Measurements from ENCODE around the gene PCNT.

GRCh38 chr21:46399686-46400085, 75.7 kb downstream of the PCNT start:
- no peak for TF ChIP-seq CTCF (IDR thresholded peaks at IDR 0.05; ENCODE audit: insufficient read depth, low read length, poor library complexity, severe bottlenecking)
- TF ChIP-seq EZH2phosphoT487 (conservative IDR thresholded peaks at IDR 0.05; ENCODE audit: low read length): no peak

All from SU-DHL-6 (cell line).